GM19240 (cell line): ENCODE data around the gene ZNF638.
"Not testable (repeated sequence)": the region's sequence is repeated elsewhere in the genome, so short reads cannot be mapped to it uniquely, and the experiment has no call there.

Source experiments
- DNase-seq: peaks from one replicate; pipeline ENCODE4 v3.0.0; 2011; ENCODE audit warnings: low spot score; ENCODE audit not compliant: insufficient read length

Gene ZNF638

GRCh38 chr2:71331581-71332434, at the start of gene ZNF638:
Gene ZNF638 (plus strand): TSS chr2:71331782. CDS start chr2:71348955, 17,173 bp downstream.
- peak; percentile 84 for DNase-seq

- DNase-seq = no peak
Observed at GRCh38 chr2:71281950-71282349, 49.6 kb upstream of the ZNF638 start.

- DNase-seq = no peak
Observed at GRCh38 chr2:71282493-71282892, 49.1 kb upstream of the ZNF638 start.

GRCh38 chr2:71283131-71283530, 48.5 kb upstream of the ZNF638 start:
- no peak for DNase-seq

- no peak for DNase-seq
Observed at GRCh38 chr2:71285706-71286105, 45.9 kb upstream of the ZNF638 start.

GRCh38 chr2:71291398-71291797, 40.2 kb upstream of the ZNF638 start:
- DNase-seq = no peak

GRCh38 chr2:71292159-71292558, 39.4 kb upstream of the ZNF638 start:
- DNase-seq = no peak

GRCh38 chr2:71298914-71299313, 32.7 kb upstream of the ZNF638 start:
- no peak for DNase-seq

GRCh38 chr2:71299507-71299906, 32.1 kb upstream of the ZNF638 start:
- no peak for DNase-seq

GRCh38 chr2:71303849-71304248, 27.7 kb upstream of the ZNF638 start:
- DNase-seq = no peak

- no peak for DNase-seq
Observed at GRCh38 chr2:71306762-71307161, 24.8 kb upstream of the ZNF638 start.

- no peak for DNase-seq
Observed at GRCh38 chr2:71313016-71313766, 18.4 kb upstream of the ZNF638 start.

- DNase-seq = no peak
Observed at GRCh38 chr2:71317060-71317459, 14.5 kb upstream of the ZNF638 start.

GRCh38 chr2:71317900-71318299, 13.7 kb upstream of the ZNF638 start:
- DNase-seq = not testable (repeated sequence)

GRCh38 chr2:71323386-71323785, 8.2 kb upstream of the ZNF638 start:
- DNase-seq = no peak

GRCh38 chr2:71326968-71327367, 4.6 kb upstream of the ZNF638 start:
- no peak for DNase-seq

GRCh38 chr2:71327916-71328315, 3.7 kb upstream of the ZNF638 start:
- DNase-seq = no peak

- no peak for DNase-seq
Observed at GRCh38 chr2:71330155-71330554, 1.4 kb upstream of the ZNF638 start.

GRCh38 chr2:71330585-71331330, 824 bp upstream of the ZNF638 start:
- no peak for DNase-seq

- not testable (repeated sequence) for DNase-seq
Observed at GRCh38 chr2:71331331-71331580, 326 bp upstream of the ZNF638 start.

GRCh38 chr2:71332435-71332796, 834 bp downstream of the ZNF638 start:
- no peak for DNase-seq

GRCh38 chr2:71333619-71334018, 2.0 kb downstream of the ZNF638 start:
- DNase-seq = no peak
